Activated CD4-positive, alpha-beta memory T cell treated with anti-CD3 and anti-CD28 coated beads for 36 hours (primary cell): ENCODE measurements around the gene DYNLL1. TPM values are rescaled to one million over a fixed set of nuclear protein-coding genes. Genes with fewer than 3 reads are reported as not detected.
A peak's percentile ranks its signal among the peaks of the same experiment; 100 is the strongest.

Source experiments
- CTCF ChIA-PET: fragments of 350-600 bp; sonication (Branson Sonifier 250); formaldehyde crosslinking; loops from one replicate; lab custom pipeline; 2021; ENCODE audit warnings: antibody characterized with exemption, inconsistent platforms; lab: Charles Lee
- POLR2A ChIA-PET: fragments of 350-600 bp; sonication (Branson Sonifier 250); formaldehyde crosslinking; loops from one replicate; lab custom pipeline; 2021; ENCODE audit warnings: antibody characterized with exemption; lab: Charles Lee
- DNase-seq: peaks from one replicate; pipeline ENCODE4 v3.0.0-alpha.2; 2020
- H3K27ac Mint-ChIP-seq: one replicate; pipeline ENCODE4 v1.8.0; 2021; ENCODE audit warnings: mixed read lengths
- H3K27me3 Mint-ChIP-seq: one replicate; pipeline ENCODE4 v1.8.0; 2021; ENCODE audit warnings: mixed read lengths
- H3K36me3 Mint-ChIP-seq: one replicate; pipeline ENCODE4 v1.8.0; 2021; ENCODE audit warnings: mixed read lengths
- H3K4me1 Mint-ChIP-seq: one replicate; pipeline ENCODE4 v1.8.0; 2021; ENCODE audit warnings: low read depth, mixed read lengths
- H3K4me3 Mint-ChIP-seq: one replicate; pipeline ENCODE4 v1.8.0; 2021; ENCODE audit warnings: mild to moderate bottlenecking, mixed read lengths
- H3K9me3 Mint-ChIP-seq: one replicate; pipeline ENCODE4 v1.8.0; 2021; ENCODE audit warnings: mixed read lengths
- intact Hi-C: fragments of 100-400 bp; cut with micrococcal nuclease; formaldehyde crosslinking; loops from one replicate; pipeline ENCODE4 v1.15.1; 2023
- total RNA-seq, 2 experiments: library from RNA; stranded (reverse); gene quantifications; one replicate each; pipeline ENCODE4 v1.2.3, GENCODE V29; 2021

The DYNLL1 gene
- total RNA-seq, 2 experiments from 2014 or later, result 176 to 184 TPM

DNA sequence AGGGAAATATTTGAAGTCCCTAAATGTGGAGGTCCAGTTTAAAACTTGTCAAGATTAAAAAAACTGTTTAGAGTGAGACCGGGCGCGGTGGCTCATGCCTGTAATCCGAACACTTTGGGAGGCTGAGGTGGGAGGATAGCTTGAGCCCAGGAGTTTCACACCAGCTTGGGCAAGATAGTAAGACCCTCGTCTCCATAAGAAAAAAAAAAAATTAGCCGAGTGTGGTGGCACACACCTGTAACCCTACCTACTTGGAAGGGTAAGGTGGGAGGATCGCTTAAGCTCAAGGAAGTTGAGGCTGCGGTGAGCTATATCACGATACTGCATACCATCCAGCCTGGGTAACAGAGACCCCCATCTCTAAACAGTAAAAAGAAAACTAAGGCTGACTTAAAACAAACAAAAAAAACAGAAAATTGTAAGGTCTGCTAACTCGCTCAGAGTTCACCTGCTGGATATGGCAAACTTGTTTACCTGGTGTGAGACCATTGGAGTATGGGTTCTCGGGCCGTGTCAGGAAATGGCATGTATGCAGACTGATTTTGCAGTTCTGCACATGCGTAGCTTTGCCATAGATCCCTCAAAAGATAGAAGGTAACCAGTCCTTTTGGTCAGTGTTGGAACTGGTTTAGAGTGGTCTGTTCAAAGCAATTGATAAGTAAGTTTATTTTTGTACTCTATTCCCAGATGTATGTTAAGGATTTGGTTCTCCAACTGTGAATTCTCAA is 40.3 kb downstream of the DYNLL1 start:
- peaks cover 52% of the 10 kb centered on the region for H3K4me1 Mint-ChIP-seq
- no peaks in the 10 kb centered on the region for H3K27me3 Mint-ChIP-seq
- CTCF ChIA-PET, result interaction anchor here (1.1 to 2.0 kb wide), 4 partner anchors 45 to 305 kb away, joined by 3 to 4 read pairs (median 4); partner anchors contain the start of genes GATC, POP5, SIRT4 and TRIAP1
- peaks cover 27% of the 10 kb centered on the region for H3K36me3 Mint-ChIP-seq
- peak; percentile 46 for DNase-seq
- H3K9me3 Mint-ChIP-seq, result no peaks in the 10 kb centered on the region
- peak overlapping the region; percentile 97 for H3K4me3 Mint-ChIP-seq
- peak overlapping the region; percentile 69 for H3K27ac Mint-ChIP-seq
- intact Hi-C loops, result loop anchor here (5.0 kb wide), 1 partner anchor 334 kb away; the partner anchor contains the start of gene RPLP0
- POLR2A ChIA-PET, result interaction anchor here (0.6 to 2.5 kb wide), 6 partner anchors 44 to 173 kb away, joined by 3 to 11 read pairs (median 4); partner anchors contain the start of gene POP5

DNA sequence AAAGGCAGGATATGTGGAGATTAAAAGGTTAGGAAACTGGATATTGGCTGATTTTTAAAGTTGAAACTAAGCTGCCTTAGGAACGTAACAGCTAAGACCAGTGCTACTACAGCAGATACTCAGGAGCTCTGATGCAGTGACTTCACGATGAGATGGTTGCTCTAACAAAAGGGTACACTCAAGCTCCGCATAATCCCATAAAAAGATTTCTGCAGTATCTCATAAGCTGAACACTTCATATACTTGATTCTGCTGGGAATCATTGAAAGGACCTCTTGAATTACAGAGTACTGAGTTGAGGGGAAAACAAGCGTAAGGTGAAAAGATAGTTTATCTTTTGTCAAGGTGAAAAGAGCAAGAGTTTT is 41.9 kb downstream of the DYNLL1 start:
- ChIA-PET POLR2A (interaction anchor here (2.5 kb wide), 1 partner anchor 43 kb away, joined by 11 read pairs; the partner anchor contains the start of gene POP5), CTCF (interaction anchor here (1.1 to 1.5 kb wide), 6 partner anchors 12 to 522 kb away, joined by 3 to 6 read pairs (median 4); partner anchors contain the start of genes DYNLL1 and SIRT4)
- Mint-ChIP-seq H3K4me1 (peaks cover 52% of the 10 kb centered on the region), H3K4me3 (peak overlapping the region; percentile 97), H3K9me3 (no peaks in the 10 kb centered on the region), H3K27ac (peak overlapping the region; percentile 88), H3K27me3 (no peaks in the 10 kb centered on the region), H3K36me3 (peaks cover 29% of the 10 kb centered on the region)
- DNase-seq, result no peak
- intact Hi-C loops, result loop anchor here (5.0 kb wide), 1 partner anchor 336 kb away; the partner anchor contains the start of gene RPLP0

DNA sequence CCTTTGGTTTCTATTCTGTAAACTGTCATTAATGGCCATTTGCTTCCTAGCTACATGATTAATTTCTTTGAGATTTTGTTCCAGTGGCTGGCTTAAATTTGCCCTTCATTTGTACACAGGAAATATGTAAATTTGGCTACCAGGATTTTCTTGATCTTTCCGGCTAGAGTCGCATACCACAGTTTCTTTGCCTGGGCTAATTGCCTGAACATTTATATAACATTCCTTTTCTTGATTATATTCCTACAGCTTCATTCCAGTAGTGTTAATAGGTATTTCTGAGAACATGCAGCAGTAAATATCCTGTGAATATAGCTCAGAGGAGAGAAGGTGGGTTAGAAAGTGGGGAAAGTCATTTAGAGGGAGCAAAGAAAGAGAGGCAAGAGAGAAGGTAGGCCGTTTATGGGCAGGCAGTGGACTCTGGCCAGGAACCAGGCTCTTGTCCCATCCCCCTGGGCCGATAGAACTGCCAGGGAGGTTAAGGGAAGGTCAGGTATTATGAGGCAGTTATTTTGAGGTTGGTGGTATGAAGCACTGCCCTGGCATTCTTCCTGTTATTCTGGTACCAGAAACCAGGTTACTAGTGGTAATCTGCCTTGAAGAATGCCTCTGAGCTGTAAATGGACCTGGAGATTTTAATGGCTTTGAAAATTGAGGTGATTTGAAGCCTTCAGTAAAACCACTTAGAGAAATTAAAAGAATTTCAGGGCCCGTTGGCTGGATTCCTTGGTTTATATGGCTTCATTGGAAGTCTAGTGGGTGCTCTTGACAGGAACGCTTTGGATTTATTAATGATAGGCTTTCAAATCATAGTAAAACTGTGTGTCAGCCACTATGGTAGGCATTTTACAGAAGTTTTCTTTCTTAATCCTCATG is 42.6 kb downstream of the DYNLL1 start:
- POLR2A ChIA-PET, result interaction anchor here (0.6 to 2.5 kb wide), 3 partner anchors 9 to 688 kb away, joined by 3 to 11 read pairs (median 8); partner anchors contain the start of genes COQ5 and POP5

DNA sequence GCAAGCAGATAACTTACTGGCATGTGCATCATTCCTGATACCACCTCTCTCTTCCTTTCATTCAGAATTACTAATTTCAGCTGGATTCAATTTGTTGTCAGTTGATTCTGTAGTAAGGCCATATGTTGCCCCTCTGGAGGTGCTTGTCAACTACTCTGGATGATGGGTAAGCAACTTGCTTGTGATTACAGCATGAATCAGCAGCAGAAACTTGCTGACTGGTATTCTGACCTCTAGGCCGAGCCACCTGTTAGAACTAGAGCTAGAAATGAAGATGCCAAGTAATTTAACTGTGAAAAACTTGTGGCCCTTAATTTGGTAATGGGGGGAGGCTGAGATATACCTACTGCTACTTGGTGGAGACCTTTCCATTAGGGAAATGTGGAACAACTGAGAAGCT is 43.4 kb downstream of the DYNLL1 start:
- no peaks in the 10 kb centered on the region for H3K27me3 Mint-ChIP-seq
- peaks cover 52% of the 10 kb centered on the region for H3K4me1 Mint-ChIP-seq
- CTCF ChIA-PET, result interaction anchor here (0.8 to 1.5 kb wide), 4 partner anchors 10 to 73 kb away, joined by 3 to 4 read pairs (median 4); partner anchors contain the start of gene COQ5
- H3K27ac Mint-ChIP-seq, result peak overlapping the region; percentile 88
- intact Hi-C loops, result loop anchor here (5.0 kb wide), 1 partner anchor 337 kb away; the partner anchor contains the start of gene RPLP0
- H3K4me3 Mint-ChIP-seq, result peak overlapping the region; percentile 97
- DNase-seq, result peak; percentile 46
- H3K36me3 Mint-ChIP-seq, result peaks cover 30% of the 10 kb centered on the region
- POLR2A ChIA-PET, result interaction anchor here (0.6 to 1.2 kb wide), 3 partner anchors 10 to 687 kb away, joined by 3 to 8 read pairs (median 5); partner anchors contain the start of gene COQ5
- no peaks in the 10 kb centered on the region for H3K9me3 Mint-ChIP-seq

More for the DNA sequence above, 42.6 kb downstream of the DYNLL1 start:
- H3K27me3 Mint-ChIP-seq, result no peaks in the 10 kb centered on the region
- intact Hi-C loops, result loop anchor here (5.0 kb wide), 1 partner anchor 336 kb away; the partner anchor contains the start of gene RPLP0
- DNase-seq, result no peak
- peak overlapping the region; percentile 97 for H3K4me3 Mint-ChIP-seq
- H3K9me3 Mint-ChIP-seq, result no peaks in the 10 kb centered on the region
- H3K4me1 Mint-ChIP-seq, result peaks cover 52% of the 10 kb centered on the region
- H3K36me3 Mint-ChIP-seq, result peaks cover 30% of the 10 kb centered on the region
- H3K27ac Mint-ChIP-seq, result peak overlapping the region; percentile 88
- CTCF ChIA-PET, result interaction anchor here (0.8 to 1.5 kb wide), 8 partner anchors 9 to 521 kb away, joined by 3 to 6 read pairs (median 4); partner anchors contain the start of genes COQ5 and DYNLL1

DNA sequence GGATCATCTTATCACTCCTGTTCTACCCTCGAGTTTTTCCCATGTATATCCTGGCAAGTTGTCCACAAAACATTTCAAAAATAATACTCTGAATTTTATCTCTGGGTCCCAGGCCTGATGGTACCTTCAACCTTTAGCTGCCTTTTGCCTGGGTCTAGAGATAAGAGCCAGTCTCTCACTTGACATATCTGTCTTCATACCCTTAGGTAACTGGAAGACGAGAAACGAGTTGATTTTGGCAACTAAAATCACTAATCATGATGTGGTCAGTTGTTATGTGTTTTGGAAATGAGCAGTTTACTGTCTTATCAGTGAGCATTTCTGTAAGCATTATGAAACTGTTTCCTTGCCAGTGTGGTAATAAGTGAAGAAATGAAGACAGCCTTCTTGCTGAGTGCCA is 44.5 kb downstream of the DYNLL1 start:
- ChIA-PET CTCF (no interaction called here), POLR2A (no interaction called here)
- Mint-ChIP-seq H3K4me3 (no peak overlapping the region), H3K4me1 (peaks cover 52% of the 10 kb centered on the region), H3K9me3 (no peaks in the 10 kb centered on the region), H3K36me3 (peaks cover 24% of the 10 kb centered on the region), H3K27ac (peak overlapping the region; percentile 81), H3K27me3 (no peaks in the 10 kb centered on the region)
- intact Hi-C loops, result no loop called here
- no peak for DNase-seq

DNA sequence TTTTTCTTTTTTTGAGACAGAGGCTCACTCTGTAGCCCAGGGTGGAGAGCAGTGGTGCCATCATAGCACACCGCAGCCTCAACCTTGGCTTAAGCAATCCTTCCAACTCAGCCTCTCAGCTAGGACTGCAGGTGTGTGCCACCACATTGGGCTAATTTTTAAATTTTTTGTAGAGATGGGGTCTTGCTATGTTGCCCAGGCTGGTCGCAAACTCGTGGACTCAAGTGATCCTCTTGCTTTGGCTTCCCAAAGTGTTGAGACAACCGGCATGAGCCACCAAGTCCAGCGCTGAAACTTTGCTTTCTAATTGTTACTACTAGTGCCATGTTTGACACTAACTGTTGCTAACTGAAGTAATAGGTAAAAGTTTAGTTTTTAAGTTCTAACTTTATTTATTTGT is 46.3 kb downstream of the DYNLL1 start:
- H3K27me3 Mint-ChIP-seq, result no peaks in the 10 kb centered on the region
- ChIA-PET POLR2A (no interaction called here), CTCF (no interaction called here)
- H3K4me3 Mint-ChIP-seq, result no peak overlapping the region
- intact Hi-C loops, result no loop called here
- H3K36me3 Mint-ChIP-seq, result peaks cover 29% of the 10 kb centered on the region
- DNase-seq, result no peak
- H3K4me1 Mint-ChIP-seq, result peaks cover 42% of the 10 kb centered on the region
- no peaks in the 10 kb centered on the region for H3K9me3 Mint-ChIP-seq
- no peak overlapping the region for H3K27ac Mint-ChIP-seq

DNA sequence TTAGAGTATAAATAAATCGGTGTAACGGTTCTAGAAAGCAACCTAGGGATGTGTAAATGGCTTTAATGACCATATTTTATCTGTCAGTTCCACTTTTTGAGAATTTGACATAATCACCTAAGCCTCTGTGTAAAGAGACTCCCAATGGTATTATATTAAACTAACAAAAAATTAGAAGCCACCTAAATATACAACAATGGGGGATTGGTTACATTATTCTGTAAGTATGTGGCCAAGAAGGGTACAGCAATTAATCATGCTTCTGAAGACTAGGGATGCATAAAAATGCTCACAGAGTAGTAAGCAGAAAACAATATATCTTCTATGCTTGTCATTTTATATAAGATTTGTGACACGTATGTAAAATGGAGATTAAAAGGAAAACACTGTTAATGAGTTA is 48.8 kb downstream of the DYNLL1 start:
- POLR2A ChIA-PET, result interaction anchor here (0.7 kb wide), 1 partner anchor 243 kb away, joined by 4 read pairs; no protein-coding TSS in a partner anchor
- Mint-ChIP-seq H3K4me3 (no peak overlapping the region), H3K4me1 (peaks cover 17% of the 10 kb centered on the region), H3K27ac (no peak overlapping the region), H3K27me3 (no peaks in the 10 kb centered on the region), H3K36me3 (peaks cover 15% of the 10 kb centered on the region), H3K9me3 (no peaks in the 10 kb centered on the region)
- DNase-seq, result no peak
- intact Hi-C loops, result no loop called here
- CTCF ChIA-PET, result interaction anchor here (0.7 kb wide), 1 partner anchor 108 kb away, joined by 3 read pairs; no protein-coding TSS in a partner anchor

DNA sequence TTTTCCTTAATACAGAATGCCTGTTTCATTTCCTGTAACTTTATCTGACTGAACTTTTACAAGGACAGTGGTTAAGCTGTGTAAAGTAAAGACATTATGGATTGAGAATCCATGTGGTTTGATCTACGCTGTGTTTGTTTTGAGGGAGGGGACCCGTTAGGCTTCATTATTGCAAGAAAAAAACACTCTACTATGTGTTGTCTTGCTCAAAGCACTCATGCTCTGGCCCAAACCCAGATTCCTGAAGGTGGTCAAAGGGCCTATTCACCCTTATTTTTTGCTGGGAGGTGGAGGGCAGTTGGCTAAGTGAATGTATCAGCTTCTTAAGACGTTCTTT is 50.1 kb downstream of the DYNLL1 start:
- Mint-ChIP-seq H3K4me3 (no peak overlapping the region), H3K27ac (no peak overlapping the region), H3K9me3 (no peaks in the 10 kb centered on the region), H3K36me3 (peaks cover 14% of the 10 kb centered on the region), H3K27me3 (no peaks in the 10 kb centered on the region), H3K4me1 (peaks cover 8% of the 10 kb centered on the region)
- POLR2A ChIA-PET, result no interaction called here
- CTCF ChIA-PET, result no interaction called here
- no peak for DNase-seq
- intact Hi-C loops, result no loop called here

Other genes starting within 250 kb of the DYNLL1 start
- gene PXN, start 230.4 kb upstream of the DYNLL1 start, total RNA-seq, result 10 to 100 TPM; 74.0 to 75.0 TPM
- 1,000 to 10,000 TPM; 2,395 to 2,750 TPM for gene RNU4-2, start 204.2 kb upstream of the DYNLL1 start, total RNA-seq
- 1,000 to 10,000 TPM; 1,180 to 1,201 TPM for gene RNU4-1, start 202.9 kb upstream of the DYNLL1 start, total RNA-seq
- 1 to 10 TPM; 1.8 to 2.0 TPM for gene SIRT4, start 193.8 kb upstream of the DYNLL1 start, total RNA-seq
- not detected for gene PLA2G1B, start 168.3 kb upstream of the DYNLL1 start, total RNA-seq
- gene MSI1, start 126.9 kb upstream of the DYNLL1 start, total RNA-seq, result 1 to 10 TPM; 1.5 to 2.7 TPM
- gene COX6A1, start 58.0 kb upstream of the DYNLL1 start, total RNA-seq, result 100 to 1,000 TPM; 474 to 478 TPM
- gene TRIAP1, start 49.7 kb upstream of the DYNLL1 start, total RNA-seq, result 10 to 100 TPM; 32.2 to 34.6 TPM
- gene GATC, start 49.7 kb upstream of the DYNLL1 start, total RNA-seq, result 10 to 100 TPM; 35.1 to 37.1 TPM
- gene SRSF9, start 26.4 kb upstream of the DYNLL1 start, total RNA-seq, result 100 to 1,000 TPM; 218 to 221 TPM
- 10 to 100 TPM; 30.1 to 31.6 TPM for gene COQ5, start 33.0 kb downstream of the DYNLL1 start, total RNA-seq
- 100 to 1,000 TPM; 188 to 210 TPM for gene RNF10, start 38.2 kb downstream of the DYNLL1 start, total RNA-seq
- 10 to 100 TPM; 54.1 to 55.7 TPM for gene POP5, start 85.3 kb downstream of the DYNLL1 start, total RNA-seq
- under 1 TPM; 0.24 to 0.29 TPM for gene CABP1, start 144.5 kb downstream of the DYNLL1 start, total RNA-seq
- gene MLEC, start 191.0 kb downstream of the DYNLL1 start, total RNA-seq, result 10 to 100 TPM; 92.9 to 93.7 TPM
- 10 to 100 TPM; 28.2 to 31.3 TPM for gene UNC119B, start 214.3 kb downstream of the DYNLL1 start, total RNA-seq
- gene ACADS, start 229.7 kb downstream of the DYNLL1 start, total RNA-seq, result 10 to 100 TPM; 15.6 to 16.6 TPM